Stimulated activated CD8-positive, alpha-beta memory T cell treated with anti-CD3 and anti-CD28 coated beads, Interleukin-2, amount 100 ng/mL, for 1 hour (primary cell): ENCODE data around the gene THAP12.
A peak's percentile ranks its signal among the peaks of the same experiment; 100 is the strongest.
"Not testable (repeated sequence)": the region's sequence is repeated elsewhere in the genome, so short reads cannot be mapped to it uniquely, and the experiment has no call there.

ENCODE experiments used
- DNase-seq, 2 donors: peaks; one replicate each; pipeline ENCODE4 v3.0.0-alpha.2; 2020; ENCODE audit warnings: low read depth in 2 of 2

The THAP12 gene

GRCh38 chr11:76380977-76381719 lies at the start of gene THAP12, which contains the start of gene GVQW3:
TSS of gene THAP12 (minus strand) at chr11:76381132. CDS start at chr11:76380836, 296 bp downstream.
TSS of gene GVQW3 (plus strand) at chr11:76381323. CDS start at chr11:76381829, 506 bp downstream.
- peak; percentile 93 to 95 for DNase-seq

- no peak for DNase-seq
Measured at GRCh38 chr11:76426660-76427059, 45.7 kb upstream of the THAP12 start.

- DNase-seq = no peak
Measured at GRCh38 chr11:76424891-76425290, 44.0 kb upstream of the THAP12 start.

GRCh38 chr11:76424379-76424778 lies 43.4 kb upstream of the THAP12 start:
- no peak for DNase-seq

- DNase-seq = peak in 1 of 2 donors; percentile 1
Measured at GRCh38 chr11:76419896-76420295, 39.0 kb upstream of the THAP12 start.

- DNase-seq = no peak
Measured at GRCh38 chr11:76415073-76415472, 34.1 kb upstream of the THAP12 start.

GRCh38 chr11:76410851-76411357 lies 30.0 kb upstream of the THAP12 start:
- no peak for DNase-seq

GRCh38 chr11:76408171-76408965 lies 27.4 kb upstream of the THAP12 start:
- no peak for DNase-seq

- no peak for DNase-seq
Measured at GRCh38 chr11:76406359-76406758, 25.4 kb upstream of the THAP12 start.

GRCh38 chr11:76401484-76401883 lies 20.6 kb upstream of the THAP12 start:
- DNase-seq = not testable (repeated sequence)

- DNase-seq = no peak
Measured at GRCh38 chr11:76400967-76401366, 20.0 kb upstream of the THAP12 start.

GRCh38 chr11:76397383-76397782 lies 16.5 kb upstream of the THAP12 start:
- no peak for DNase-seq

- DNase-seq = no peak
Measured at GRCh38 chr11:76395296-76395695, 14.4 kb upstream of the THAP12 start.

- no peak for DNase-seq
Measured at GRCh38 chr11:76394411-76394810, 13.5 kb upstream of the THAP12 start.

- no peak for DNase-seq
Measured at GRCh38 chr11:76392870-76393269, 11.9 kb upstream of the THAP12 start.

GRCh38 chr11:76391811-76392475 lies 11.0 kb upstream of the THAP12 start:
- DNase-seq = no peak

GRCh38 chr11:76391021-76391420 lies 10.1 kb upstream of the THAP12 start:
- no peak for DNase-seq

GRCh38 chr11:76388408-76388807 lies 7.5 kb upstream of the THAP12 start:
- no peak for DNase-seq

GRCh38 chr11:76385903-76386302 lies 5.0 kb upstream of the THAP12 start:
- DNase-seq = no peak

GRCh38 chr11:76382209-76382608 lies 1.3 kb upstream of the THAP12 start:
- no peak for DNase-seq

GRCh38 chr11:76380159-76380976 lies 564 bp downstream of the THAP12 start:
- peak; percentile 8 to 23 for DNase-seq
